Inferior parietal cortex (tissue), 1 donor: ENCODE measurements around the gene PIM3.

Experiments used
- DNase-seq: peaks from one replicate; pipeline ENCODE4 v3.0.0-alpha.2; 2016; ENCODE audit errors: extremely low spot score

The PIM3 gene

GRCh38 chr22:49928185-49928495 is 32.4 kb upstream of the PIM3 start:
- no peak for DNase-seq

- DNase-seq = no peak
Measured at GRCh38 chr22:49928555-49929210, 31.9 kb upstream of the PIM3 start.

- peak; percentile 44 for DNase-seq
Measured at GRCh38 chr22:49929211-49929979, 31.2 kb upstream of the PIM3 start.

GRCh38 chr22:49929994-49930575 is 30.5 kb upstream of the PIM3 start:
- DNase-seq = no peak

- peak; percentile 74 for DNase-seq
Measured at GRCh38 chr22:49930596-49931412, 29.8 kb upstream of the PIM3 start.

GRCh38 chr22:49933236-49934159 is 27.1 kb upstream of the PIM3 start:
- peak; percentile 53 for DNase-seq

GRCh38 chr22:49934160-49934890 is 26.2 kb upstream of the PIM3 start:
- no peak for DNase-seq

GRCh38 chr22:49934891-49935557 is 25.5 kb upstream of the PIM3 start:
- no peak for DNase-seq

- DNase-seq = no peak
Measured at GRCh38 chr22:49935561-49935960, 25.0 kb upstream of the PIM3 start.

GRCh38 chr22:49936018-49936972 is 24.3 kb upstream of the PIM3 start:
- DNase-seq = peak; percentile 52

- DNase-seq = peak; percentile 60
Measured at GRCh38 chr22:49936973-49937757, 23.4 kb upstream of the PIM3 start.

GRCh38 chr22:49937758-49938564 is 22.6 kb upstream of the PIM3 start:
- DNase-seq = peak; percentile 25

GRCh38 chr22:49938565-49939136 is 21.9 kb upstream of the PIM3 start:
- no peak for DNase-seq

GRCh38 chr22:49941507-49942316 is 18.9 kb upstream of the PIM3 start:
- DNase-seq = no peak

- no peak for DNase-seq
Measured at GRCh38 chr22:49942565-49943404, 17.8 kb upstream of the PIM3 start.
